HepG2 (cell line): Measurements from ENCODE around the gene ATG4A. TPM values are rescaled to one million over a fixed set of nuclear protein-coding genes. Genes with fewer than 3 reads are reported as not detected.

Experiments
- ATAC-seq: fragments of 200-7000 bp; cut with Tn5 transposase; 3 replicates; pipeline ENCODE4 v1.9.1; 2020; ENCODE audit warnings: mild to moderate bottlenecking, moderate library complexity
- BruUV-seq: library from RNA; stranded (reverse); fragments of 400-500 nt; replicated peaks from 2 replicates; lab custom pipeline; 2021; lab: Mats Ljungman, UMichigan
- CTCF ChIA-PET: fragments of 300-600 bp; formaldehyde crosslinking; extraction: SDS; loops from one replicate; lab custom pipeline; 2021; ENCODE audit warnings: low total read pairs, inconsistent platforms, low intra/inter-chr PET ratio; lab: Yijun Ruan, JAX
- POLR2A ChIA-PET: fragments of 350-600 bp; sonication (Branson Sonifier 250); formaldehyde crosslinking; loops from one replicate; lab custom pipeline; 2020; ENCODE audit warnings: antibody characterized with exemption, inconsistent platforms; lab: Yijun Ruan, JAX
- DNase-seq: peaks from one replicate; pipeline ENCODE4 v3.0.0-alpha.2; 2015; ENCODE audit warnings: low spot score
- FAIRE-seq: peaks from 3 replicates; lab custom pipeline; 2011; peaks lifted over from hg19 to GRCh38; lab: Jason Lieb, UNC
- H2AFZ ChIP-seq: one replicate; pipeline ENCODE4 v1.6.1; 2011; ENCODE audit warnings: low read length, inconsistent platforms
- H3K27ac ChIP-seq: fragments of 300-600 bp; 3 replicates; pipeline ENCODE4 v1.8.0; 2011; ENCODE audit warnings: mixed run types, mild to moderate bottlenecking, mixed read lengths, low read length, inconsistent platforms; ENCODE audit not compliant: insufficient read depth; ENCODE audit errors: extremely low read length
- H3K27me3 ChIP-seq, 2 experiments: fragments of 200-600 bp in 1 of 2; 2 replicates in 1 of 2; 3 replicates in 1 of 2; pipeline versions ENCODE4 v1.6.0 to v1.8.0; 2011; ENCODE audit warnings: low read length in 2 of 2, mild to moderate bottlenecking in 2 of 2, moderate library complexity in 2 of 2, inconsistent platforms in 1 of 2; ENCODE audit not compliant: insufficient read depth in 2 of 2, control insufficient read depth in 1 of 2
- H3K36me3 ChIP-seq, 2 experiments: fragments of 200-600 bp in 1 of 2; replicated peaks in 1 of 2; 2 replicates in 1 of 2; 3 replicates in 1 of 2; pipeline versions ENCODE4 v1.5.1 to v1.8.0; 2011; ENCODE audit warnings: low read length in 2 of 2, inconsistent platforms in 1 of 2; ENCODE audit not compliant: insufficient read depth in 2 of 2, control insufficient read depth in 1 of 2
- H3K4me1 ChIP-seq: 2 replicates; pipeline ENCODE4 v1.5.1; 2012; ENCODE audit warnings: low read length, inconsistent platforms; ENCODE audit not compliant: insufficient read depth
- H3K4me2 ChIP-seq: 2 replicates; pipeline ENCODE4 v1.6.0; 2011; ENCODE audit warnings: low read depth, low read length, inconsistent platforms
- H3K4me3 ChIP-seq, 3 experiments: fragments of 200-600 bp in 1 of 3; sonication (generic), shearing (Covaris generic) in 1 of 3; replicated peaks in 1 of 3; 2 replicates each; pipeline ENCODE4 v1.5.1; 2011 to 2016; ENCODE audit warnings: low read length in 3 of 3, inconsistent platforms in 2 of 3, low read depth in 2 of 3, mild to moderate bottlenecking in 2 of 3, control low read depth in 1 of 3, mixed read lengths in 1 of 3; ENCODE audit not compliant: insufficient read depth in 1 of 3
- H3K79me2 ChIP-seq: one replicate; pipeline ENCODE4 v1.6.1; 2011; ENCODE audit warnings: low read length, inconsistent platforms; ENCODE audit not compliant: insufficient read depth
- H3K9ac ChIP-seq: 2 replicates; pipeline ENCODE4 v1.6.0; 2011; ENCODE audit warnings: mild to moderate bottlenecking, low read depth, low read length, inconsistent platforms; ENCODE audit not compliant: insufficient read depth
- H3K9me3 ChIP-seq: 2 replicates; pipeline ENCODE4 v1.5.1; 2012; ENCODE audit warnings: mild to moderate bottlenecking, low read length
- H4K20me1 ChIP-seq: 2 replicates; pipeline ENCODE4 v1.6.0; 2011; ENCODE audit warnings: inconsistent platforms, mild to moderate bottlenecking, low read length, moderate library complexity; ENCODE audit not compliant: insufficient read depth
- HDAC1 ChIP-seq: sonication (generic); formaldehyde crosslinking; IDR thresholded peaks from 2 replicates; pipeline ENCODE4 v1.5.1; 2020; ENCODE audit warnings: mild to moderate bottlenecking, missing genetic modification reagents
- KLF13 ChIP-seq: sonication (generic); formaldehyde crosslinking; IDR thresholded peaks from 2 replicates; pipeline ENCODE4 v1.4.0; 2020; ENCODE audit warnings: mild to moderate bottlenecking, missing genetic modification reagents
- PHF20 ChIP-seq: sonication (generic); formaldehyde crosslinking; IDR thresholded peaks from 2 replicates; pipeline ENCODE4 v1.5.0; 2020; ENCODE audit warnings: mild to moderate bottlenecking, missing genetic modification reagents
- POGK ChIP-seq: sonication (generic); formaldehyde crosslinking; conservative IDR thresholded peaks from 2 replicates; pipeline ENCODE4 v1.8.0; 2022; ENCODE audit warnings: mild to moderate bottlenecking, moderate library complexity, missing genetic modification reagents
- ZBTB3 ChIP-seq: sonication (generic); formaldehyde crosslinking; IDR thresholded peaks from 2 replicates; pipeline ENCODE4 v1.4.0; 2020; ENCODE audit warnings: low read depth, mild to moderate bottlenecking, moderate library complexity, missing genetic modification reagents, borderline replicate concordance
- ZNF577 ChIP-seq: sonication (generic); formaldehyde crosslinking; IDR thresholded peaks from 2 replicates; pipeline ENCODE4 v1.4.0; 2020; ENCODE audit warnings: mild to moderate bottlenecking, low read depth, missing genetic modification reagents, borderline replicate concordance
- ZUFSP ChIP-seq: sonication (generic); formaldehyde crosslinking; IDR thresholded peaks from 2 replicates; pipeline ENCODE4 v1.9.0; 2021; ENCODE audit warnings: missing genetic modification reagents, mild to moderate bottlenecking, borderline replicate concordance
- WGBS: methylation state at CpG from one replicate; pipeline ENCODE4 v1.1.6; 2017; ENCODE audit warnings: low lambda C conversion rate; 5-methylcytosine and 5-hydroxymethylcytosine counted together
- in situ Hi-C: cut with HindIII; loops from 2 replicates; pipeline ENCODE4 v1.10.0; 2017; ENCODE audit warnings: low pct_unique_long_range_greater_than_20kb; ENCODE audit not compliant: extremely low pct_ligation_motif_present
- intact Hi-C: fragments of 100-400 bp; cut with micrococcal nuclease; formaldehyde crosslinking; loops from one replicate; pipeline ENCODE4 v1.10.0; 2022; ENCODE audit not compliant: unreplicated experiment
- polyA plus RNA-seq, 8 experiments: library from polyadenylated mRNA; depleted of rRNA in 3 of 8; stranded (reverse) in 7 of 8; unstranded in 1 of 8; fragments of >200 nt; fragmentation: Illumina TruSeq in 4 of 8; extraction: Trizol in 4 of 8; gene quantifications; 2 replicates each; pipeline versions ENCODE4 v1.2.1 to v1.2.3, GENCODE V29; 2011 to 2016; ENCODE audit warnings: low read depth in 4 of 8, missing spikeins in 1 of 8, mixed read lengths in 1 of 8; ENCODE audit not compliant: insufficient read depth in 1 of 8
- total RNA-seq, 5 experiments: library from RNA; depleted of rRNA; stranded (reverse); fragments of >200 nt; fragmentation: Illumina TruSeq; extraction: Trizol; gene quantifications; 2 replicates each; pipeline ENCODE4 v1.2.3, GENCODE V29; 2016; ENCODE audit warnings: low read depth in 1 of 5
- TF ChIP-seq, protein P1 (sequence below): sonication (generic); formaldehyde crosslinking; IDR thresholded peaks from 2 replicates; pipeline ENCODE4 v1.4.0; 2020; ENCODE audit warnings: mild to moderate bottlenecking, missing genetic modification reagents, borderline replicate concordance
- TF ChIP-seq, protein P2 (sequence below): sonication (generic); formaldehyde crosslinking; IDR thresholded peaks from 2 replicates; pipeline ENCODE4 v1.5.0; 2020; ENCODE audit warnings: mild to moderate bottlenecking, missing genetic modification reagents, borderline replicate concordance

The ATG4A gene
- total and polyA plus RNA-seq, 2 of the 13 experiments (the other 11 are each of a cell fraction or from before 2014, with no cell fraction given), result 3.3 to 6.3 TPM

- Histone ChIP-seq H3K27me3 (no peaks in the 10 kb centered on the region), H3K4me3 (no peak overlapping the region), H3K27ac (no peak overlapping the region), H3K36me3 (no peaks in the 10 kb centered on the region), H3K4me1 (no peaks in the 10 kb centered on the region), H3K9me3 (no peaks in the 10 kb centered on the region), H3K4me2 (no peak overlapping the region), H4K20me1 (no peaks in the 10 kb centered on the region), H3K9ac (no peak overlapping the region), H2AFZ (no peak overlapping the region), H3K79me2 (no peaks in the 10 kb centered on the region)
- no TSS peak for BruUV-seq
- intact Hi-C loops (no loop called here), in situ Hi-C loops (no loop called here)
- POLR2A ChIA-PET, result no interaction called here
- DNase-seq (no peak), ATAC-seq (no peak), FAIRE-seq (no peak)
- 83% methylated on average over 3 of the region's 3 CpGs for WGBS
- CTCF ChIA-PET, result no interaction called here
- no peak for TF ChIP-seq POGK (CRISPR knock-in tag)
- no peak for TF ChIP-seq HDAC1 (CRISPR knock-in tag)
- TF ChIP-seq, protein P1, sequence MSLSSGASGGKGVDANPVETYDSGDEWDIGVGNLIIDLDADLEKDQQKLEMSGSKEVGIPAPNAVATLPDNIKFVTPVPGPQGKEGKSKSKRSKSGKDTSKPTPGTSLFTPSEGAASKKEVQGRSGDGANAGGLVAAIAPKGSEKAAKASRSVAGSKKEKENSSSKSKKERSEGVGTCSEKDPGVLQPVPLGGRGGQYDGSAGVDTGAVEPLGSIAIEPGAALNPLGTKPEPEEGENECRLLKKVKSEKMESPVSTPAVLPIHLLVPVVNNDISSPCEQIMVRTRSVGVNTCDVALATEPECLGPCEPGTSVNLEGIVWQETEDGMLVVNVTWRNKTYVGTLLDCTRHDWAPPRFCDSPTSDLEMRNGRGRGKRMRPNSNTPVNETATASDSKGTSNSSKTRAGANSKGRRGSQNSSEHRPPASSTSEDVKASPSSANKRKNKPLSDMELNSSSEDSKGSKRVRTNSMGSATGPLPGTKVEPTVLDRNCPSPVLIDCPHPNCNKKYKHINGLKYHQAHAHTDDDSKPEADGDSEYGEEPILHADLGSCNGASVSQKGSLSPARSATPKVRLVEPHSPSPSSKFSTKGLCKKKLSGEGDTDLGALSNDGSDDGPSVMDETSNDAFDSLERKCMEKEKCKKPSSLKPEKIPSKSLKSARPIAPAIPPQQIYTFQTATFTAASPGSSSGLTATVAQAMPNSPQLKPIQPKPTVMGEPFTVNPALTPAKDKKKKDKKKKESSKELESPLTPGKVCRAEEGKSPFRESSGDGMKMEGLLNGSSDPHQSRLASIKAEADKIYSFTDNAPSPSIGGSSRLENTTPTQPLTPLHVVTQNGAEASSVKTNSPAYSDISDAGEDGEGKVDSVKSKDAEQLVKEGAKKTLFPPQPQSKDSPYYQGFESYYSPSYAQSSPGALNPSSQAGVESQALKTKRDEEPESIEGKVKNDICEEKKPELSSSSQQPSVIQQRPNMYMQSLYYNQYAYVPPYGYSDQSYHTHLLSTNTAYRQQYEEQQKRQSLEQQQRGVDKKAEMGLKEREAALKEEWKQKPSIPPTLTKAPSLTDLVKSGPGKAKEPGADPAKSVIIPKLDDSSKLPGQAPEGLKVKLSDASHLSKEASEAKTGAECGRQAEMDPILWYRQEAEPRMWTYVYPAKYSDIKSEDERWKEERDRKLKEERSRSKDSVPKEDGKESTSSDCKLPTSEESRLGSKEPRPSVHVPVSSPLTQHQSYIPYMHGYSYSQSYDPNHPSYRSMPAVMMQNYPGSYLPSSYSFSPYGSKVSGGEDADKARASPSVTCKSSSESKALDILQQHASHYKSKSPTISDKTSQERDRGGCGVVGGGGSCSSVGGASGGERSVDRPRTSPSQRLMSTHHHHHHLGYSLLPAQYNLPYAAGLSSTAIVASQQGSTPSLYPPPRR (CRISPR knock-in tag), result no peak
- no peak for TF ChIP-seq PHF20
- TF ChIP-seq ZNF577 (CRISPR knock-in tag), result no peak
- no peak for TF ChIP-seq KLF13
- TF ChIP-seq, protein P2, sequence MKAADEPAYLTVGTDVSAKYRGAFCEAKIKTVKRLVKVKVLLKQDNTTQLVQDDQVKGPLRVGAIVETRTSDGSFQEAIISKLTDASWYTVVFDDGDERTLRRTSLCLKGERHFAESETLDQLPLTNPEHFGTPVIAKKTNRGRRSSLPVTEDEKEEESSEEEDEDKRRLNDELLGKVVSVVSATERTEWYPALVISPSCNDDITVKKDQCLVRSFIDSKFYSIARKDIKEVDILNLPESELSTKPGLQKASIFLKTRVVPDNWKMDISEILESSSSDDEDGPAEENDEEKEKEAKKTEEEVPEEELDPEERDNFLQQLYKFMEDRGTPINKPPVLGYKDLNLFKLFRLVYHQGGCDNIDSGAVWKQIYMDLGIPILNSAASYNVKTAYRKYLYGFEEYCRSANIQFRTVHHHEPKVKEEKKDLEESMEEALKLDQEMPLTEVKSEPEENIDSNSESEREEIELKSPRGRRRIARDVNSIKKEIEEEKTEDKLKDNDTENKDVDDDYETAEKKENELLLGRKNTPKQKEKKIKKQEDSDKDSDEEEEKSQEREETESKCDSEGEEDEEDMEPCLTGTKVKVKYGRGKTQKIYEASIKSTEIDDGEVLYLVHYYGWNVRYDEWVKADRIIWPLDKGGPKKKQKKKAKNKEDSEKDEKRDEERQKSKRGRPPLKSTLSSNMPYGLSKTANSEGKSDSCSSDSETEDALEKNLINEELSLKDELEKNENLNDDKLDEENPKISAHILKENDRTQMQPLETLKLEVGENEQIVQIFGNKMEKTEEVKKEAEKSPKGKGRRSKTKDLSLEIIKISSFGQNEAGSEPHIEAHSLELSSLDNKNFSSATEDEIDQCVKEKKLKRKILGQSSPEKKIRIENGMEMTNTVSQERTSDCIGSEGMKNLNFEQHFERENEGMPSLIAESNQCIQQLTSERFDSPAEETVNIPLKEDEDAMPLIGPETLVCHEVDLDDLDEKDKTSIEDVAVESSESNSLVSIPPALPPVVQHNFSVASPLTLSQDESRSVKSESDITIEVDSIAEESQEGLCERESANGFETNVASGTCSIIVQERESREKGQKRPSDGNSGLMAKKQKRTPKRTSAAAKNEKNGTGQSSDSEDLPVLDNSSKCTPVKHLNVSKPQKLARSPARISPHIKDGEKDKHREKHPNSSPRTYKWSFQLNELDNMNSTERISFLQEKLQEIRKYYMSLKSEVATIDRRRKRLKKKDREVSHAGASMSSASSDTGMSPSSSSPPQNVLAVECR (CRISPR knock-in tag), result no peak
- no peak for TF ChIP-seq ZBTB3 (CRISPR knock-in tag)
- no peak for TF ChIP-seq ZUFSP (CRISPR knock-in tag)
Observed at GRCh38 chrX:108123591-108124366, 32.2 kb downstream of the ATG4A start.
